ENCODE results near the gene JPH2.
"Not testable (repeated sequence)": the region's sequence is repeated elsewhere in the genome, so short reads cannot be mapped to it uniquely, and the experiment has no call there.

Gene JPH2

GRCh38 chr20:44153636-44154043 is 33.3 kb downstream of the JPH2 start:
- no peak for DNase-seq

- no peak for DNase-seq
Measured at GRCh38 chr20:44151621-44152416, 35.2 kb downstream of the JPH2 start.

- no peak for DNase-seq
Measured at GRCh38 chr20:44146272-44146671, 40.7 kb downstream of the JPH2 start.

GRCh38 chr20:44145131-44145775 is 41.7 kb downstream of the JPH2 start:
- no peak for DNase-seq

GRCh38 chr20:44143936-44144335 is 43.1 kb downstream of the JPH2 start:
- DNase-seq = no peak

- no peak for DNase-seq
Measured at GRCh38 chr20:44142413-44142812, 44.6 kb downstream of the JPH2 start.

- DNase-seq = no peak
Measured at GRCh38 chr20:44141873-44142272, 45.1 kb downstream of the JPH2 start.

- no peak for DNase-seq
Measured at GRCh38 chr20:44138867-44139266, 48.1 kb downstream of the JPH2 start.

- DNase-seq = no peak
Measured at GRCh38 chr20:44137266-44137801, 49.7 kb downstream of the JPH2 start.

GRCh38 chr20:44136579-44137265 is 50.3 kb downstream of the JPH2 start:
- DNase-seq = no peak

- DNase-seq = no peak
Measured at GRCh38 chr20:44135417-44136204, 51.4 kb downstream of the JPH2 start.

- DNase-seq = no peak
Measured at GRCh38 chr20:44135012-44135412, 52.0 kb downstream of the JPH2 start.

GRCh38 chr20:44133424-44133823 is 53.6 kb downstream of the JPH2 start:
- DNase-seq = no peak

- DNase-seq = no peak
Measured at GRCh38 chr20:44131704-44132103, 55.3 kb downstream of the JPH2 start.

GRCh38 chr20:44129911-44130718 is 56.9 kb downstream of the JPH2 start:
- DNase-seq = no peak

GRCh38 chr20:44129300-44129699 is 57.7 kb downstream of the JPH2 start:
- not testable (repeated sequence) for DNase-seq

- no peak for DNase-seq
Measured at GRCh38 chr20:44126445-44126844, 60.5 kb downstream of the JPH2 start.

GRCh38 chr20:44125332-44126127 is 61.5 kb downstream of the JPH2 start:
- no peak for DNase-seq

GRCh38 chr20:44123874-44124535 is 63.0 kb downstream of the JPH2 start:
- no peak for DNase-seq

GRCh38 chr20:44123251-44123650 is 63.7 kb downstream of the JPH2 start:
- DNase-seq = no peak
